SW 1271 (cell line): ENCODE measurements around the gene PTPRM.

Experiments
- DNase-seq, 2 experiments: peaks; one replicate each; lab custom pipeline; 2025; lab: John Stamatoyannopoulos, UW

Gene PTPRM

DNA sequence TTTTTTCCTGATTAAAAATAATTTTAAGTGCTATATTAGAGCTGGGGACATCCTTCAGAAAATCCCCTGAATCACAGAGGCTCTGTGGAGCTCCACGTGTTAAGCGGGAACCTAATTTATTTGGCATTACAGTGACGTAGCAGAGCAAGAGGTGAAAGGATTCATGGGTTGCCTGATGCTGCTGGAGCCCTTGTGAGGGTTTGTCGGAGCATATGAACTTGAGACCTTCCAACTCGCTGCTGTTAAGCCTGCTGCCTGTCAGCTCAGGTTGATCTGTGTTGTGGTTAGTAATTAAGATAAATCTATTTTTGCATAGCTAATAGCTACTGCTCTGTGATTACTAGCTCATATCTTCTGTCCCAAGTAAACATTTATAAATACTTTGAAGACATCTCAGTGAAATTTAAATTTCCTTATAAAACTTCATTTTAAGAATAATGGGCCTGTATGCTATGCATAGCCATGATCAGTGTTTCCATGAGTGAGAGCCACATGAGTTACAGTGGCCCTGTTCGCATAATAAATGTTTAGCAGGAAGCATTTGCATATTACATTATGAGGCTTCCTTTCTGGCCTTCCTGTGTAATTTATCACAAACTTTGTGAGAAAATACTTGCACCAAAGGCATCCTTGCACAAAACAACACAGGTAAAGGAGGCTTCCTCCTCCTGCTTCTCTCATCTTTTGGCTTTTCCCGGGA lies 438.9 kb downstream of the PTPRM start:
- no peak for DNase-seq

DNA sequence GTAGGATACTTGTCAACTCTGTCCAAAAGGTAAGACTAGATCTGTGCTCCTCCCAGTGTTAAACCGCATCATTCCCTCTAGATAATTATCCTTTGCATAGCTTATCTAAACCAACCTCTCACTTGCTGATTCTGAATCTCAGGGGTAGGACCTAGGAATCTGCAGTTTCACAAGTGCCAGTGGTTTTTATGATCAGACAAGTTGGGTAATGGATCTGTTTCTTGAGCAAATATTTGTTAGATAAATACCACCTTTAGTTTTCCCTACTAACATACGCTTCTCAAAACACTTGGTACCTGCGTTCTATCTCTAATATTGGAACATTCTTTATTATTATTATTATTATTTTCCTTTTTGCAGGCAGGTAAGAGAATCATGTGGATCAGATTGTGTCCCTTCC lies 439.9 kb downstream of the PTPRM start:
- no peak for DNase-seq

DNA sequence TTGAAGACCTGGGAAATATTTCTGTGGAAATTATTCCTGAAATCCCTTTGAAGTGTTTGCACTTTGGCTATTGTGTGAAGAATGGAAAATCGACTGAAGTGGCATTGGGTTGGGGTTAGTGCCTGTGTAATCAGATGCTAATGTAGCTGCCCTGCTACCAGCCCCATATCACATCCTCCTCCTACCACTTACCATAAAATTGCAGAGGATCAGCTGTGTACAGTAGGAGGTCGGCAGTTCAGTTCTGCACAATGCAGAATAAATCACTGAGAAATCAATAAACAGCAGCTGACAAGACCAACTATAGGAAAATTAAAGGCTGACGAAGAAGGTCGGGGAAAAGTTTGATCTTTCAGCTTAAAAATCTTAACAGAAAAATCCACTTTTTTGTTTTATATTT lies 440.9 kb downstream of the PTPRM start:
- no peak for DNase-seq

DNA sequence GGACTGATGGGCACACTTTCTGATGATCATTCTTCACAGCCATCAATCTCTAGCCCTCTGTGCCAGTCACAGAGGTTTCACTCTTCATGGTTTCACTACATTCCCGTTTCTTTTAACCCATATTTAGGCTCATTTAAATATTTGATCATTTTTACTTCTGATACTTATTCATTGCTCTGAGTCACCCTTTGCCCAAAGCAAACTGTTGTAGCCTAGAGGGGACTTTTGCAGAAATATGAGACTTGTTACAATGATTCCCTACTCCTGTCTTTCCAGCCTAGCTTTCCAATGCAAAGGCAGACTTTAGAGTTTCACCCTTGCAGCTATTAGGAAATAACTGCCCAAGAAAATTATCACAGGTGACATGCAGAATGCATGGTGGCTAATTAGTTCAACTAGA lies 444.2 kb downstream of the PTPRM start:
- no peak for DNase-seq

DNA sequence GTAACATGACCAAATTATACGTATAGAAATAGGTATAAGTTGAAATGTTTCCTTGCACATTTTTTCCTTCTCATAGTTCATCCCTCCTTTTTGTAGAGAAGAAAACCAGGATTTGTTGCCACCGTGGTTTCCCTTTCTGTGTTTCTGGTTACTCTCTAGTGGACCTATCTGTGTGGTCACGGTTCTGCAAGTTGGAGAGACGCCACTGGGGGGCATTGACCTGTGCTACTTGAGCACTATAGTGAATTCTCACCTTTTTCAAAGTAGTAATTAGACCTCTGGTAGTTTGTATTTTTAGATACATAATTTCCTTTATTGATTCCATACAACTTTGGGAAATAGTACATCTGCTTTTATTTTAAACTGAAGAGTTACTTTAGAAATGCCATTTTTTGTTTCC lies 444.8 kb downstream of the PTPRM start:
- no peak for DNase-seq

- no peak for DNase-seq
These were observed 451.7 kb downstream of the PTPRM start for GRCh38 chr18:8018701-8019331.

GRCh38 chr18:8019600-8019999 lies 452.5 kb downstream of the PTPRM start:
- DNase-seq: no peak

DNA sequence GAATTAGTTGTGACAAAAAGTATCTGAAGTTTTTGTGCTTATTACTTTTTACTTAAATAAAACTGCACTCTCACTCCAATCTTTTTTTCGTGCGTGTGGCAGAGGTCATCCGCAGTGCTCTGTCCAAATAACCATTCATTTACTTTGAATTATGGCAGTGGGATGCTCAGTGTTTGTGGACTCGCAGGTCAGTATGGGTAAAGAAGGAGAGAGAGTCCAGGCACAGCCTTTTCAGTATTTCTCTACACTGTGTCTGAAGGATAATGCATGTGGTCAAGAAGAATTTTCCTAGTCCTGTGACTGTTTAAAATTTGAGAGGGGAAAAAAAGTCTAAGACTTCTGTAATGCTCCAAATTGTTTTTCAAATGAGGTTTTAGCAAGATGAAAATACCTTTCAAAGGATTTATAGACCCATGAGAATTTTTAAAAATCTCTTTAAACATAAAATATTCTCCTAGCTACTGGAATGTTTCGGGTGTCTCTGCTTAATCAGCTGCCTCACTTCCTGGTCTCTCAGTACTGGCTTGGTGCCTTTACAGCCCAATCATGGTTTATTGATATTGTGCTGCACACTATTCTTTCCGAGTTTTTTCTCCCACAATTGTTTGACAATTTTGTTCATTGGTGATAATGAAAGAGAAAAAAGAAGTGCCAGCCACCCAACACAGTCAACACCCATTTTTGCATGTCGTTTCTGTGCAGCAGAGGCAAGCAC lies 453.2 kb downstream of the PTPRM start:
- DNase-seq: no peak

DNA sequence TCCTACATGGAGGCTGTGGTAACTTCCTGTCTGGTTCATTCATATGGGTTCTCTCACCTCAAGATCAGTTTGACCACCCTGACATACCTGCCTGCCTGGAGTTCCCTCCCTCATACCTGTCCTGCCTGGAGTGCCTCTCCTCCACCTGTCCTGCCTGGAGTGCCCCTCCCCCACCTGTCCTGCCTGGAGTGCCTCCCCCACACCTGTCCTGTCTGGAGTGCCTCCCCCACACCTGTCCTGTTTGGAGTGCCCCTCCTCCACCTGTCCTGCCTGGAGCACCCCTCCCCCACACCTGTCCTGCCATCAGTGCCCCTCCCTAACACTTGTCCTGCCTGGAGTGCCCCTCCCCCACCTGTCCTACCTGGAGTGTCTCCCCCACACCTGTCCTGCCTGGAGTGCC lies 461.9 kb downstream of the PTPRM start:
- no peak for DNase-seq

GRCh38 chr18:8029731-8030130 lies 462.6 kb downstream of the PTPRM start:
- no peak for DNase-seq

DNA sequence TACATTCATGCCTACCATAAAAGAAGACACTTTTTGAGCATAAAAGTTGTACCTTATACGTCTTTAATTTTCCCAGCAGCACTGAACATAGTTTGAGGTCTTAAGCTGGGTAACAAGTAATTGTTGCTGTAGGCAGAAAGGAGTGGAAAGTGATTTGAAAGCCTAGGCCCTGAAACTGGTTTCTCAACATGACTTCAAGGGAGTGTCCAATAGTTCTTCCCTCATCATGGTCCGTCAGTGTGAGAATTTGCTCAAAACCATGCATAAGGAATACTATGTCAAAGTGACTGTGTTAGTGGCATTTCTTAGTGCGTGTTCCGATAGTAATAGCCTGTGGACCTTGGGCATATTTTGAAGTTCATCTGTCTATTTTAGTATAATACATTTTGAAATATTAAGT lies 463.1 kb downstream of the PTPRM start:
- no peak for DNase-seq

DNA sequence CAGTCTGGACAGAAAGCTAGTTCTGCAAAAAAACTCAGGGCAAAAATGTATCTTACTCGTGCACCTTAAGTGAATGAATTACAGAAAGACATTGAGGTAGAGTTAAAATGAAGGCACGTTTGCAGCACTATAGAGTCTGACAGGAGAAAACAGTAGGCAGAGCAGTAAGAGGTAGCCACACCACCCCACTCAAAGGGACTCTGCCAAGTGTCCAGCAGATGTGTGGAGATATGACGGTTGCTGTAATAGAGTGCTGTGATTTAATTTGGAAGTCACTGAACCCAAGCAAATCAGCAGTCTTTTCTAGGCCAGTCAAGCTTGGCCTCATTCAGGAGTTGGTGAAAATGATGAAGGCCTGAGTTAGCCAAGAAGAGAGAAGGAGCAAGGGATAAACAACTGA lies 464.4 kb downstream of the PTPRM start:
- no peak for DNase-seq

GRCh38 chr18:8034674-8035073 lies 467.6 kb downstream of the PTPRM start:
- no peak for DNase-seq

DNA sequence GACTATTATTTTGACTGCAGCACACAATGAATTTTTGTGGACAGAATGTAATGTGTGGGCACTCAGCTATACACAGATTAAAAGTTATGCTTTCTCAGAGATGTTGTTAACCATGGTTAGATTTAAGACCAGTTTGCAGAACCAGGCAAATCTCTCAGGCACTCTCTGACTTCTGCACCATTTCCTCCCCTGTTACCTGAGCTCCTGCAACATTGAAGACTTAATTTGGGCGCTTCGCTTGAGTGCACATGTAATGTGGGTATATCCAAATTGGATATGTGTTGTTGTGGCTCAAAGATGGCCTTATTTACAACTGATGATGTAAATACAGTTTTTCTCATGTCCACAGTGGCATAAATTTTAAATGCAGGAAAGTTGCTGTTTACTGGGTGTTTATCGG lies 469.4 kb downstream of the PTPRM start:
- DNase-seq: no peak

DNA sequence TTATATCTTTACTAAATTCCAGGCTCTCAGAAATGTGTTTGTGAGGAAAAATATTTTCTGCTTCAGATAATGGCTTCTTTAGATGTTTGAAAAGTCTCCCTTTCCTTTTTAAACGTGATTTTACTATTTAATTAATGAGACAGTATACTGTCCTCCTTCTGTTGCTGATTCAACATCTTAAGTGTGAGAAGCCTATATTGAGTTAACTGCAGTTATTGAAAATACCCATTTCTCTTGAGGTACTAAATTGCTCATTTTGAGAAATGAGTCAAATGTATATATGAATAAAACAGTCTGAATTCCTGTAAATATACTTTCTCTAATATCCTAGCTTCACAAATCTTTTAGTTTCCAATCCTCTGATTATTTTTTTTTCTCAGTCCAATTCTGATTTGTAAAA lies 470.2 kb downstream of the PTPRM start:
- no peak for DNase-seq

- DNase-seq: no peak
These were observed 472.9 kb downstream of the PTPRM start for GRCh38 chr18:8040021-8040420.

- no peak for DNase-seq
These were observed 474.5 kb downstream of the PTPRM start for GRCh38 chr18:8041526-8042111.

GRCh38 chr18:8044004-8044403 lies 476.9 kb downstream of the PTPRM start:
- no peak for DNase-seq

DNA sequence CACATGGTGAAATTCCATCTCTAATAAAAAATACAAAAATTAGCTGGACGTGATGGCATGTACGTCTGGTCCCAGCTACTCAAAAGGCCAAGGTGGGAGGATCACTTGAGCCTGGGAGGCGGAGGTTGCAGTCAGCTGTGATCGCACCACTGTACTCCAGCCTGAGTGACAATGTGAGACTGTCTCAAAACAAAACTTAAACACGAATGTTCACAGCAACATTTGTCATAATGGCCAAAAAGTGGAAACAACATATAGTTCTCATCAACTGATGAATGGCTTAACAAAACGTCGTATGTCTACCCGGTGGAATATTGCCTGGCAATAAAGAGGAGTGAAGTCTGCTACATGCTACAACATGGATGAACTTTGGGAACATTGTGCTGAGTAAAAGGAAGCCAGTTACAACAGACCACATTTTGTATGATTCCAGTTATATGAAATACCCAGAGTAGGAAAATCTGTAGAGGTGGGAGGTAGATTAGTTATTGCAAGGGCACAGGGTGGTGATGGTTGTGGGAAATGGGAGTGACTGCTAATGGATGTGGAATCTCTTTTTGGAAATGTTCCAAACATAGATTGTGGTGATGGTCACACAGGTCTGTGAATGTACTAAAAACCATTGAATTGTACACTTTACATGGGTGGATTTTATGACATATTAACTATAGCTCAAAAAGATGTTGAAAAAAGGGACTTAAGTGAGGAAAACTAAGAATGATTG lies 478.2 kb downstream of the PTPRM start:
- DNase-seq: no peak

GRCh38 chr18:8045884-8046281 lies 478.8 kb downstream of the PTPRM start:
- no peak for DNase-seq

GRCh38 chr18:8046441-8046840 lies 479.3 kb downstream of the PTPRM start:
- DNase-seq: no peak

GRCh38 chr18:8049147-8049546 lies 482.0 kb downstream of the PTPRM start:
- DNase-seq: no peak
